KBM-7 (cell line): ENCODE measurements around the gene POPDC3.
"Not testable (repeated sequence)": the region's sequence is repeated elsewhere in the genome, so short reads cannot be mapped to it uniquely, and the experiment has no call there.

Experiments used
- DNase-seq: peaks from one replicate; pipeline ENCODE4 v3.0.0-alpha.2; 2015
- in situ Hi-C: fragments of 300-500 bp; cut with MboI; formaldehyde crosslinking; loops from 2 replicates; pipeline ENCODE4 v1.14.3; 2020; ENCODE audit warnings: low sequenced_read_pairs, low pct_unique_long_range_greater_than_20kb, mixed read lengths

The POPDC3 gene

DNA sequence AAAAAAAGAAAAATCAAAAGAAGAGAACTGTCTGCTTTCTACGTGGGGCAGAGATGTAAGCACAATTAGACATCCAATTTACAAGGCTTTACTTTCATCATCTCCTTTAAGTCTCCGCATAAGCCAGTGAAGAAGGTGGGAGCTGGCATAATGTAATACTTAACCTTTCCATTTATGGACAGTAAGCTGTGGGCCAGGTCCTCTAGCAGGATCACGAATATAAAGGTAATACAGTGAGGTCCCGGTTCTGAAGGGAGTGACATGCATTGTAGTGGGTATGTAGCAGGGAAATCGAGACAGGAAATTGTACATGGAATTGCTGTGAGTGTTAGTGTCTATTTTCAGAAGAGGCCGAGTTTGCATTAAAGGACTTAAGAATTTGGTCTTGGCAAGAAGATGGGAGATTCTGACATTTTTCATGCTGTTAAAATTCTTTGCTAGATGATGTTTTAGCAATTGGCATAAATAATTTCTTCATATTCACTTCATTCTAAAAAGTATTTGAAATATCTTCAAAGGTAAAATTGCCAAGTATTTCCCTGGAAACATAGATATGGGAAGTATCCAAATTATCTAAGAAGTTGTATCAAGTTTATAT, 20.4 kb upstream of the POPDC3 start:
- no peak for DNase-seq
- in situ Hi-C loops: no loop called here

GRCh38 chr6:105199711-105200110, 19.9 kb upstream of the POPDC3 start:
- DNase-seq: no peak
- in situ Hi-C loops: no loop called here

DNA sequence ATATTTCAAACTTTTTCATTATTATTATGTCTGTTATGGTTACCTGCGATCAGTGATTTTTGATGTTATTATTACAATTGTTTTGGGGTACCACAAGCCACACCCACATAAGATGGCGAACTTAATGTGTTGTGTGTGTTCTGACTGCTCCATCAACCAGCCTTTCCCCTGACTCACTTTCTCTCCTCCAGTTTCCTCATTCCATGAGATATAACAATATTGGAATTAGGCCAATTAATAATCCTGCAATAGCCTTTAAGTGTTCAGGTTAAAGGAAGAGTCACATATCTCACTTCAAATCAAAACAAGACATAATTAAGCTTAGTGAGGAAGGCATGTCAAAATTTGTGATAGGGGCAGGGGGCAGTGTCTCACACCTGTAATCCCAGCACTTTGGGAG, 16.3 kb upstream of the POPDC3 start:
- no peak for DNase-seq
- in situ Hi-C loops: no loop called here

- in situ Hi-C loops: no loop called here
- DNase-seq: no peak
These were observed 14.8 kb upstream of the POPDC3 start for GRCh38 chr6:105194591-105194990.

DNA sequence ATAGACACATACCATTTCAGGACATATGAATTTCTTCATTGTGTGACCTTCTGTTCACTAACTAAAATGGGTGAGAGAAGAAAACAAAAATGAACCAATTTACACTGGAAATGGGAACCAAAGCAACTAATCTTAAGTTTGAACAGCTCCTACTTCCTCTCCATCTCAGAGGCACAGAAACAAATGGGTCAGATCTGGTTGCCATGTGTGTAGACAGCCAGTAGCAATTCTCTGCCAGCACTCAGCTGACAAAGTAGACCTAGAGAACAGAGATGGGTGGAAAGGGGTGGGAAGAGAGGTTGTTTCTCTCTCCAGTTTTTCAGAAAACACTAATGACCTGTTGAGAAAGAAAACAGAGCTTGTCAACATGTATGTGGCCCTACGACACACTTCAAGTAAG, 14.3 kb upstream of the POPDC3 start:
- no peak for DNase-seq
- in situ Hi-C loops: no loop called here

GRCh38 chr6:105193647-105194046, 13.8 kb upstream of the POPDC3 start:
- no peak for DNase-seq
- in situ Hi-C loops: no loop called here

DNA sequence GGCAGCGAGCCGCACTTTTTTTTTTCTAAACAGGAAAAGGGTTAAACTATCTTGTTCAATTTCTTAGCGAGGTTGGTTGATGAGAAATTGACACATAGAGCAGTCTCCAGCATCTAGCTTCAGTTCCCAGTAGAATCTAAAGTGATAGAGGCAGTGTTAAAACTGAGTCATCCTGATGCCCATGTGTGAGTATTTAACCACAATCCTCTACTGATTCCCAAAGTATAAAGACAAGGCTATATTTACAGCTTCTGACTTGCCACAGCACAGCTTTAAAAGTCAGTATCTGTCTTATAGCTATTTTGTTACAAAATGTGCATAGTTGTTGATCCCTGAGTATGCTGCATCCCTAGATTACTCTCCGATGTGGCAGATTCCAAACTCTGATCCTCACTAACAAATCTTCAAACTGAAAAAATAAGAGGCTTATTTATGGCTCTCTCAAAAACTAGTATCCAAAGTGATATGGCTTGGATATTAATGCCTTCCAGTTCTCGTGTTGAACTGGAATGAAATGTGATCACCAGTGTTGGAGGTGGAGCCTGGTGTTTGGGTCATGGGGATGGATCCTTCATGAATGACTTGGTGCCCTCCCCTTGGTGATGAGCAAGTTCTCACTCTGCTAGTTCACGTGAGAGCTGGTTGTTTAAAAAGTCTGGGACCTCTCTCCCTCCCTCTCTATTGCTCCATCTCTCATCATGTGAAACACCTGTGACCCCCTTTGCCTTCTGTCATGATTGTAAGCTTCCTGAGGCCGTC, 13.1 kb upstream of the POPDC3 start:
- no peak for DNase-seq
- in situ Hi-C loops: no loop called here

- in situ Hi-C loops: no loop called here
- DNase-seq: no peak
These were observed 11.5 kb upstream of the POPDC3 start for GRCh38 chr6:105191351-105191750.

DNA sequence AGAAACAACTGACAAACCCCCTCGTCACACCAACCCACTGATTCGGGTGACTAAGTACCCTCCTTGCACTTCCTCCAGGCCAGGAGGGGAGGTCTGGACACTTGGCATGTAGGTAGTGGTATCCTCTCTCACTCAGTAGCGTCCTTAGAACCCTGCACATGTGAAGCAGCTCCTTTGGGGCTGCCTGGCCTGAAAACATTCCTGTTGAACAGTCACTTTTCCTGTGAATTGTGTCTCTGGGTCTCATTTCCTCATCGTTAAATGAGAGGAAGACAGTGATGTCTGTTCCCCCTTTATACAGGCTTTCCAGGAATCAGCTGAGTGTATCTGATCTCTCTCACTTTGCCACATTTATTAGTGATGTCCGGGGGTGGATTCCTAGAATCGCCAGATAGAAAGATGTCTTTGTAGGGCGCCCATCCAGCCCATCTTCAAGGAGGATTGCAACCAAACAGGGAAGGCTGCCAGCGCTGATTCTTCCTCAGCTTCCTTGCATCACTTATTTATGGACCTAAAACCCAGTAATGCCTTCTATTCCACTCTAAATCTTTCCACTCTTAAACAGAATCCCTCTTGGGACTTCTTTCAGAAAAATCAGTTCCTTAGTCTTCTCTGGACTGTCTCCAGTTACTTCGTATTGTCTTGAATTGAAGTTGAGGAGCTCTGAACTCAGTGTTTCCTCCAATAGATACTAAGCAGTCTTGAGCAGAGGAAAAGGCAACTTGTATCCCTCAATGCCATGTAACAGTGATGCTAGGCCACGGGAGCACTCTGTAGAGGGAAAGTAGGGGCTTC, 9.4 kb upstream of the POPDC3 start:
- in situ Hi-C loops: no loop called here
- no peak for DNase-seq

GRCh38 chr6:105188251-105188650, 8.4 kb upstream of the POPDC3 start:
- in situ Hi-C loops: no loop called here
- DNase-seq: no peak

DNA sequence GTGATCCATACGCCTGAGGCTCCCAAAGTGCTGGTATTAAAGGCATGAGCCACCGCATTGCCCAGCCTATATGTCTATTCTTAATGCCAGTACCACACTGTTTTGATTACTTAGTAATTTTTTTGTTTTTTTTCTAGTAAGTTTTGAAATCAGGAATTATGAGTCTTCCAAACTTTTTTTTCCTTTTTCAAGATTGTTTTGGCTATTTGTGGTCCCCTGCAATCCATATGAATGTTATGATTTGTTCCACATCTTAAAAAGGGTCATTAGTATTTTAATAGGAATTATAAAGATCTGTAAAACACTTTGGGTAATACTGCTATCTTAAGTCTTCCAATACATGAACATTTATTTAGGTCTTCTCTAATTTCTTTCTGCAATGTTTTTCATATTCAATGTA, 6.8 kb upstream of the POPDC3 start:
- in situ Hi-C loops: no loop called here
- DNase-seq: no peak

DNA sequence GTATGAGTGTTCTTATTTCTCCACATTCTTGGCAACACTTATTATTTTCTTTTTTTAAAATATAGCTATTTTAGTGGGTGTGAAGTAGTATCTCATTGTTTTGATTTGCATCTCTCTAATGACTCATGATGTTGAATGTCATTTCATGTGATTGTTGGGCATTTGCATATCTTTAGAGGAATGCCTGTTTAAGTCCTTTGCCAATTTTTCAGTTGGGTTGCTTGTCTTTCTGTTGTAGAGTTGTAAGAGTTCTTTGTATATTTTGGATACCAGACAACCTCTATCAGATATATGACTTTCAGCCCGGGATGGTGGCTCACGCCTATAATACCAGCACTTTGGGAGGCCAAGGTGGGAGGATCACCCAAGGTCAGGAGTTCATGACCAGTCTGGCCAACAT, 5.1 kb upstream of the POPDC3 start:
- in situ Hi-C loops: no loop called here
- no peak for DNase-seq

GRCh38 chr6:105181981-105182515, 2.2 kb upstream of the POPDC3 start:
- in situ Hi-C loops: no loop called here
- DNase-seq: no peak

- in situ Hi-C loops: no loop called here
- no peak for DNase-seq
These were observed 1.2 kb downstream of the POPDC3 start for GRCh38 chr6:105178636-105179035.

DNA sequence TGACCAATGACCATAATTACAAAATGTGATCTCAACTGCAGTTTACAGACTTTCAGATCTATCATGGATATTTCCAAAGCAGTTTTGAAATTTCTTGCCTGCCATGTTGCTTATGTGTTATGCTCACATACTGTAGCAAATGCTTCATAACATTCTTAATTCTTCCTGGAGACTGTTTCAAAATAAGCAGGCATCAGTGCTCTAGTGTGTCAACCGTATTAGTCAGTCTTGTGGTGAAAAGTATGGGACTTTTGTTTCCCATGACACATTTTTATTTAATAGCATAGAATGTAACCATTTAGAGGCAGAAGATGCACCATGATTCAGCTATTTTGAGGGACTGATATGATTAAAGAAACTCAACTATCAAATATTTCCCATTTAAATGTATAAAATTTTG, 1.7 kb downstream of the POPDC3 start:
- no peak for DNase-seq
- in situ Hi-C loops: no loop called here

DNA sequence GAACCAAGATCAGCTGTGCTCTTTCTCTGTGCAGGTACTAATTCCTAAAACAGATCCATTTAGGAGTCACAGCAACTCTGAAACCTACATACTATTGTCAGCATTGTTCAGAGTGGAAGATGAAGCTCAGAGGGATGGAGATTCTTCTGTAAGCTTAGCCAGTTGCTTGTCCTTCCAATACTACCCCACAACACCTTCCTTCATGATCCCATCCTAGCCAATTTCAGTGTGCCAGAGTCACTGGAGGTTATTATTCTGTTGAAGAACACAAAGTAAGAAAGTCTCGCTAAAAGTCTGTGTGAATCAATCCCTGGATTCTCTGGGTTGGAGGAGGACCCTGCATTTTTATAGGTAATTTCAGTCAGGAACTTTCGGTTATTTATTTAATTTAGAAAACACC, 2.3 kb downstream of the POPDC3 start:
- DNase-seq: no peak
- in situ Hi-C loops: no loop called here

DNA sequence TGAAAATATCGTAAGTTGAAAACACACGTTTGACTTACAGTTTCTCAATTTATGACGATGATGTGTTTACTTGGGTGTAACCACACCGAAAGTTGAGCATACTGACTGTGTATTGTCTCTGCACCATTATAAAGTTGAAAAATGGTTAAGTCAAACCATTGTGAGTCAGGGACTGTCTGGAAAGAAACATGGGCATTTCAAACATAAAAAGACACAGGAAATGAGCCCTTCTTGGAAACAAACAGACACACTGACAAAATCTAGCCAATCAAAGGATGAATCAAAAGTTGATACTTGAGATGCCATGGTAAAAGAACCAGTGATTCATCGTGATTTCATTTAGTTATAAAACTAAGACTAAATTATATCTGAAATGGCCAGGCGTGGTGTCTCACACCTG, 5.3 kb downstream of the POPDC3 start:
- in situ Hi-C loops: no loop called here
- DNase-seq: no peak

DNA sequence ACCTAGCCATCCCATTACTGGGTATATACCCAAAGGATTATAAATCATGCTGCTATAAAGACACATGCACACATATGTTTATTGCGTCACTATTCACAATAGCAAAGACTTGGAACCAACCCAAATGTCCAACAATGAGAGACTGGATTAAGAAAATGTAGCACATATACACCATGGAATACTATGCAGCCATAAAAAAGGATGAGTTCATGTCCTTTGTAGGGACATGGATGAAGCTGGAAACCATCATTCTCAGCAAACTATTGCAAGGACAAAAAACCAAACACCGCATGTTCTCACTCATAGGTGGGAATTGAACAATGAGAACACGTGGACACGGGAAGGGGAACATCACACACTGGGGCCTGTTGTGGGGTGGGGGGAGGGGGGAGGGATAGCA, 7.3 kb downstream of the POPDC3 start:
- DNase-seq, in situ Hi-C loops: not testable (repeated sequence)

DNA sequence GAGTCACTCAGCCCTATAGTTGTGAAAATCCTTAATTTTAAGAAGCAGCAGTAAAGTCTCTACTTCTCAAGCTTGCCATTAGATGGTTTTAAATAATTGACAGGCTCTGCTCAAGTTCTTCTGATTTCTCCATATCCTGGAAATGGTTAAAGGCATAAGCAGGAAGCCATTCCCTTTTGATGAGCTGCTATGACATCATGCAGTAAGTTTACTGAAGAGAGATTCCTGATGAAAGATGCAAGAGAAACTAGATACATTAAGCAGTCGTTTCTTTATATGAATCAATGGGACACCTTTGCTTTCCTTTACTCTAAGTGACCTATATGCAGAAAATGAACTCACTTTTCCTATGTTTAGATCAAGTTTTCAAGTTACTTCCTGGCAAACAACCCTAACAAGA, 9.8 kb downstream of the POPDC3 start:
- DNase-seq: no peak
- in situ Hi-C loops: no loop called here

DNA sequence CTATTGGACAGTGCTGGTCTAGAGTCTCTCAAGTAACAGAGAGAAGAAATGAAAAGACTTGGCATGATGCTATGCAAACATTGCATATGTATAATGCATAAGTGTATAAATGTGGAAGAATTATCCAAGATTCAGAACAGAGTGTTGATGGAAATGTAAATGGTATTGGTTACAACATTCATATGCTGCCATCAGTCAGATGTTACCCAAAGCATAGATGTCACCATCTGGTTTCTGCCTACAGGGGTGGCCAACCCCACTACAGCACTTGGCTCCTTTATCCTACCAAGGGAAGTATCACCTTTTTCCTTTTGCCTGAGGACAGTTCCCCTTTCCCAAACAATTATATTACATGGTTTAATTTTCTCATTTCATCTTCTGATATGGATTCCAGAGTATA, 11.9 kb downstream of the POPDC3 start:
- in situ Hi-C loops: no loop called here
- DNase-seq: no peak
